ENCODE data around the gene VPS8. TPM values are rescaled to one million over a fixed set of nuclear protein-coding genes. Genes with fewer than 3 reads are reported as not detected.
A peak's percentile ranks its signal among the peaks of the same experiment; 100 is the strongest.

The VPS8 gene
- total and polyA plus RNA-seq, 2 of the 8 experiments (the other 6 are each of a cell fraction or from before 2014, with no cell fraction given) = 13.0 to 41.0 TPM

DNA sequence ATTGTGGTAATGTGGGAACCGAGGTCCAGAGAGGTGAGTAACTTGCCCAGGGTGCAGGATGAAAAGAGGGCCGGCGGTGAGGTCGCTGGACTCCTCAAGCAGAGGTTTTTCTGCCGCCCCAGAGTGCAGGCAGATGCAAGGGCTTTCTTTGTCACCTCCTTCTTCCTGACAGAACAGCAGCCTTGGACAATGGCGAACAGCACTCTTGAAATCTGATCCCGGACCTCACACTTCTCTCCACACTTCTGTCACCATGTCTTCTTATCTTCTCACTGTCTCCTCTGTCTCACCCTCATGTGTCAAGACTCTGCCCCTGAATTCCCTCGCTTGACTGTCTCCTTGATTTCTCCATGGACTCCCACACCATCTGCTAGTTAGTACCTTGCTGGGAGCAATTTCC, 15.4 kb upstream of the VPS8 start:
- H3K27ac ChIP-seq (ENCODE audit: low read depth, low read length) = no peak overlapping the region
- no peak overlapping the region for H3K56ac ChIP-seq (replicated peaks; ENCODE audit: insufficient read length, low read depth, low read length)
- no peak overlapping the region for H3K4ac ChIP-seq (replicated peaks; ENCODE audit: insufficient read length, low read depth, low read length)
- H2BK20ac ChIP-seq (ENCODE audit: low read length) = no peak overlapping the region
- no peaks in the 10 kb centered on the region for H3K79me2 ChIP-seq (ENCODE audit: control insufficient read depth in 1 of 2, insufficient read depth in 2 of 2, low read length in 2 of 2)
- no peaks in the 10 kb centered on the region for H3K9me3 ChIP-seq (ENCODE audit: insufficient read depth in 2 of 2, low read depth in 1 of 2, low read length in 1 of 2)
- H3K4me2 ChIP-seq (ENCODE audit: insufficient read depth in 1 of 2, low read depth in 2 of 2, low read length in 2 of 2) = no peak overlapping the region
- no peaks in the 10 kb centered on the region for H3K27me3 ChIP-seq (replicated peaks in 1 of 4; ENCODE audit: control insufficient read depth in 3 of 4, extremely low read depth in 1 of 4, insufficient read depth in 3 of 4, low read length in 3 of 4)
- no peaks in the 10 kb centered on the region; a peak in 2 of 7 replicates for H3K4me1 ChIP-seq (replicated peaks in 1 of 4; ENCODE audit: control insufficient read depth in 3 of 4, insufficient read depth in 4 of 4, low read length in 3 of 4)
- no peak overlapping the region for H2BK12ac ChIP-seq (ENCODE audit: low read depth, low read length)
- H4K20me1 ChIP-seq (replicated peaks in 1 of 2; ENCODE audit: control insufficient read depth in 1 of 2, insufficient read depth in 2 of 2, low read length in 2 of 2) = no peaks in the 10 kb centered on the region
- H4K91ac ChIP-seq (replicated peaks; ENCODE audit: insufficient read length, low read length) = no peak overlapping the region
- no peak overlapping the region for H3K14ac ChIP-seq (ENCODE audit: insufficient read length)
- H2AK5ac ChIP-seq (ENCODE audit: low read depth, low read length) = no peak overlapping the region
- no peak overlapping the region for H3K9ac ChIP-seq (replicated peaks in 1 of 4; ENCODE audit: extremely low read depth in 1 of 4, low read depth in 3 of 4, low read length in 3 of 4)
- ChIA-PET CTCF (ENCODE audit: partially characterized antibody) (interaction anchor here (2.5 kb wide), 1 partner anchor 19 kb away, joined by 11 read pairs; no protein-coding TSS in a partner anchor), POLR2A (ENCODE audit: partially characterized antibody) (no interaction called here)
- FAIRE-seq (no peak), DNase-seq (ENCODE audit: low read depth in 1 of 2, low spot score in 2 of 2) (no peak)
- no peak overlapping the region for H4K5ac ChIP-seq (ENCODE audit: insufficient read length, low read depth, low read length)
- WGBS, 2 experiments (ENCODE audit: extremely low coverage in 1 of 2, insufficient coverage in 1 of 2, insufficient read length in 1 of 2, insufficient replicate concordance in 2 of 2, low coverage in 1 of 2, low lambda C conversion rate in 2 of 2, missing lambda C conversion rate in 1 of 2) = 90% methylated on average over 8 of the region's 8 CpGs; no CpG with 5 or more reads in 1 of the 2 experiments
- no peak overlapping the region for H3K23ac ChIP-seq (ENCODE audit: insufficient read length)
- no peak overlapping the region for H3K18ac ChIP-seq (ENCODE audit: extremely low read depth, low read length)
- H4K8ac ChIP-seq (ENCODE audit: extremely low read depth, insufficient read depth, low read length) = no peak overlapping the region
- H2BK15ac ChIP-seq (ENCODE audit: low read length) = 0 out of 2 replicates have a peak overlapping the region, but pooled peaks have one; percentile 92
- 0 out of 2 replicates have a peak, but pooled peaks cover 1% of the 10 kb centered on the region for H3K23me2 ChIP-seq (ENCODE audit: low read depth, low read length)
- no peak overlapping the region for H2BK5ac ChIP-seq (ENCODE audit: low read depth, low read length)
- H2BK120ac ChIP-seq (replicated peaks; ENCODE audit: low read depth, low read length) = no peak overlapping the region
- no peaks in the 10 kb centered on the region for H3K36me3 ChIP-seq (ENCODE audit: control insufficient read depth in 2 of 4, insufficient read depth in 4 of 4, low read length in 3 of 4)
- 0 out of 2 replicates have a peak overlapping the region, but pooled peaks have one; percentile 12 for H2AFZ ChIP-seq (ENCODE audit: low read length)
- H3K4me3 ChIP-seq (ENCODE audit: extremely low read depth in 1 of 4, insufficient read depth in 2 of 4, low read depth in 3 of 4, low read length in 4 of 4) = no peak overlapping the region
- no peaks in the 10 kb centered on the region for H3K79me1 ChIP-seq (ENCODE audit: low read depth, low read length)
- TF ChIP-seq HDAC2 (IDR thresholded peaks at IDR 0.05; ENCODE audit: borderline replicate concordance in 1 of 2, low read depth in 2 of 2, low read length in 2 of 2) = no peak
- TF ChIP-seq CHD2 (IDR thresholded peaks at IDR 0.05; ENCODE audit: low read length) = no peak
- TF ChIP-seq GTF2F1 (IDR thresholded peaks at IDR 0.05; ENCODE audit: borderline replicate concordance, low read depth, low read length) = no peak
- no peak for TF ChIP-seq BRCA1 (IDR thresholded peaks at IDR 0.05; ENCODE audit: low read depth, low read length)
- no peak for TF ChIP-seq CTBP2 (IDR thresholded peaks at IDR 0.05; ENCODE audit: borderline replicate concordance, insufficient read depth, insufficient read length, low read length)
- no peak for TF ChIP-seq ASH2L (IDR thresholded peaks at IDR 0.05; ENCODE audit: low read length)
- TF ChIP-seq ZNF274 (IDR thresholded peaks at IDR 0.05; ENCODE audit: borderline replicate concordance, extremely low read depth, low read length) = no peak
- no peak for TF ChIP-seq POLR2AphosphoS5 (IDR thresholded peaks at IDR 0.05; ENCODE audit: low read depth, low read length)
- no peak for TF ChIP-seq TEAD4 (IDR thresholded peaks at IDR 0.05; ENCODE audit: low read depth, low read length)
- no peak for TF ChIP-seq EZH2 (IDR thresholded peaks at IDR 0.05; ENCODE audit: low read depth, low read length, severe bottlenecking)
